HG02973 (cell line): ENCODE measurements around the gene RMI2.

Experiments used
- ATAC-seq: cut with Tn5 transposase; IDR thresholded peaks from one replicate; pipeline ENCODE4 v1.9.1; 2021; ENCODE audit warnings: moderate library complexity; ENCODE audit not compliant: unreplicated experiment

Gene RMI2

GRCh38 chr16:11396241-11397048 is 51.2 kb downstream of the RMI2 start:
- no peak for ATAC-seq

DNA sequence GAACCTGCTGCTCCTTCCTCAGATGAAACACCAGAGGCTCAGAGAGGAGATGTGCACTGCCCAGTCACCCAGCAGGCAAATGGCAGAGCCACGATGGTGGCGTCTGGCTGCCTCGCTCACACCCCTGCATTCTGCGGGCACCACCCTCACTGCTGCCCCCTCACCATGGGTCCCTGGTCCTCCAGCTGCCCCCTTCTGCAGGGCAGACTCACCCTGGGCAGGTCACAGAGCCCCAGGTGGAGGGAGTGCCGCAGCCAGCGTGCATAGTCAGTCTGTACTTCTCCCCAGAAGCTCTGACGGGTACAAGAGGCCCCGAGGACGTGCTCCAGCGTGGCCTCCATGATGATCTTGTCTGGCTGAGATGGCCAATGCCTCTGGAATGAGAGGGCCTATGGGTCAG is 52.9 kb downstream of the RMI2 start:
- ATAC-seq = no peak

GRCh38 chr16:11398851-11399250 is 53.6 kb downstream of the RMI2 start:
- no peak for ATAC-seq

DNA sequence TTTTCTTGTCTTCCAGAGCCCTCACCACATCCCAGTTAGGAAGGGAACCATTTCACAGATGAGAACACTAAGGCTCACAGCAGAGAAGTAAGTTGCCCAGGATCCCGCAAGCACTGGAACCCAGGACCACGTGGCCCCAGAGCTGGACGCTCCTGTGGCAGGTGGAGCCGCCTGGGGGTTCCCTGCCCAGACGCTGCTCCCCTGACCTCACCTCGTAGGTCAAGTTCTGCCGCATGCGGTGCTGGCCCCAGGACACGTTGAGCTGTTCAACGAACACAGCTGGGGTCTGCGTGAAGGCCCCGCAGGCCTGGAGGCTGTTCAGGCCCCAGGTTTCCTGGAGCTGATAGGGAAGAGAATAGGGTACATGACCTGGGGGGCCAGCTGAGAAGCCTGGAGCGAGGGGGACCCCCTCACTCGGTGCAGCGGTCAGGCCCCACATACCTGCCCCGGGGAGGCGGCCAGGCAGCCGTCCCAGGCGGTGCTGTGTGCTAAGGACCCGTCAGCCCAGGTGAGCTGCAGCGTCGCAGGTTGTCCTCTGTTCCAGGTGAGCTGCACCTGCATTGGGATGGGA is 54.1 kb downstream of the RMI2 start:
- no peak for ATAC-seq

GRCh38 chr16:11400076-11400475 is 54.8 kb downstream of the RMI2 start:
- no peak for ATAC-seq
